Smooth muscle cell (in vitro differentiated cells): ENCODE measurements around the gene SLC24A3. TPM values are rescaled to one million over a fixed set of nuclear protein-coding genes. Genes with fewer than 3 reads are reported as not detected.

Source experiments
- DNase-seq: peaks from one replicate; lab custom pipeline; 2025; ENCODE audit not compliant: unreplicated experiment; lab: John Stamatoyannopoulos, UW
- H2AFZ ChIP-seq: fragments of 200-600 bp; sonication (generic); 2 replicates; pipeline ENCODE4 v1.6.0; 2016; ENCODE audit warnings: antibody characterized with exemption, low read depth, mild to moderate bottlenecking
- H3F3A ChIP-seq: fragments of 200-600 bp; sonication (generic); 2 replicates; pipeline ENCODE4 v1.6.0; 2017; ENCODE audit warnings: antibody characterized with exemption, low read depth
- H3K27ac ChIP-seq: fragments of 200-600 bp; sonication (generic); 2 replicates; pipeline ENCODE4 v1.5.1; 2016; ENCODE audit warnings: low read depth, mild to moderate bottlenecking
- H3K27me3 ChIP-seq: fragments of 200-600 bp; sonication (generic); 2 replicates; pipeline ENCODE4 v1.6.1; 2016; ENCODE audit warnings: low read depth, mild to moderate bottlenecking
- H3K36me3 ChIP-seq: fragments of 200-600 bp; sonication (generic); 2 replicates; pipeline ENCODE4 v1.5.1; 2016; ENCODE audit warnings: low read depth
- H3K4me1 ChIP-seq: fragments of 200-600 bp; sonication (generic); 2 replicates; pipeline ENCODE4 v1.5.1; 2016; ENCODE audit warnings: low read depth
- H3K4me2 ChIP-seq: fragments of 200-600 bp; sonication (generic); 2 replicates; pipeline ENCODE4 v1.6.0; 2016; ENCODE audit warnings: mild to moderate bottlenecking
- H3K4me3 ChIP-seq: fragments of 200-600 bp; sonication (generic); 2 replicates; pipeline ENCODE4 v1.5.1; 2016; ENCODE audit warnings: mild to moderate bottlenecking
- H3K79me2 ChIP-seq: fragments of 200-600 bp; sonication (generic); 2 replicates; pipeline ENCODE4 v1.6.0; 2016; ENCODE audit warnings: low read depth, mild to moderate bottlenecking
- H3K9ac ChIP-seq: fragments of 200-600 bp; sonication (generic); 2 replicates; pipeline ENCODE4 v1.6.0; 2016; ENCODE audit warnings: low read depth
- H3K9me3 ChIP-seq: fragments of 200-600 bp; sonication (generic); replicated peaks from 2 replicates; pipeline ENCODE4 v1.5.1; 2016; ENCODE audit warnings: low read depth
- H4K20me1 ChIP-seq: fragments of 200-600 bp; sonication (generic); 2 replicates; pipeline ENCODE4 v1.6.0; 2016; ENCODE audit warnings: low read depth
- CTCF ChIP-seq: fragments of 200-600 bp; sonication (generic); IDR thresholded peaks from 2 replicates; pipeline ENCODE4 v1.5.1; 2017; ENCODE audit warnings: borderline replicate concordance, mild to moderate bottlenecking, antibody characterized with exemption; ENCODE audit not compliant: insufficient read depth, poor library complexity, severe bottlenecking
- WGBS: methylation state at CpG from one replicate; pipeline ENCODE4 v1.1.7; 2016; ENCODE audit warnings: low lambda C conversion rate; 5-methylcytosine and 5-hydroxymethylcytosine counted together
- polyA plus RNA-seq: library from polyadenylated mRNA; unstranded; fragments of >200 nt; fragmentation: Nextera tagmentation; extraction: Ambion mirVana; gene quantifications from 2 replicates; pipeline ENCODE4 v1.2.1, GENCODE V29; 2016
- total RNA-seq: library from RNA; depleted of rRNA; stranded (reverse); fragments of >200 nt; gene quantifications from 2 replicates; pipeline ENCODE4 v1.2.3, GENCODE V29; 2014

Gene SLC24A3
- total and polyA plus RNA-seq, 2 experiments from 2014 or later, result 2.5 to 3.2 TPM

- H3K36me3 ChIP-seq, result no peaks in the 10 kb centered on the region
- H3K9ac ChIP-seq, result no peak overlapping the region
- H3K27ac ChIP-seq, result no peak overlapping the region
- DNase-seq, result no peak
- TF ChIP-seq CTCF, result no peak
- H2AFZ ChIP-seq, result no peak overlapping the region
- peaks cover 7% of the 10 kb centered on the region for H3K4me1 ChIP-seq
- H3K4me2 ChIP-seq, result no peak overlapping the region
- no peaks in the 10 kb centered on the region for H3K79me2 ChIP-seq
- no peaks in the 10 kb centered on the region for H4K20me1 ChIP-seq
- H3F3A ChIP-seq, result no peaks in the 10 kb centered on the region
- H3K9me3 ChIP-seq, result peaks cover 3% of the 10 kb centered on the region
- WGBS, result 94% methylated on average over 4 of the region's 4 CpGs
- no peaks in the 10 kb centered on the region for H3K27me3 ChIP-seq
- no peak overlapping the region for H3K4me3 ChIP-seq
Observed at GRCh38 chr20:19446246-19446645, 233.8 kb downstream of the SLC24A3 start.

GRCh38 chr20:19448632-19449031, 236.2 kb downstream of the SLC24A3 start:
- TF ChIP-seq CTCF, result no peak
- H3K79me2 ChIP-seq, result no peaks in the 10 kb centered on the region
- H4K20me1 ChIP-seq, result no peaks in the 10 kb centered on the region
- H3K9me3 ChIP-seq, result peaks cover under 1% of the 10 kb centered on the region
- H3K4me3 ChIP-seq, result no peak overlapping the region
- no peak overlapping the region for H3K27ac ChIP-seq
- H3K4me1 ChIP-seq, result peaks cover 15% of the 10 kb centered on the region
- no peaks in the 10 kb centered on the region for H3K27me3 ChIP-seq
- no peaks in the 10 kb centered on the region for H3K36me3 ChIP-seq
- H3K9ac ChIP-seq, result no peak overlapping the region
- H3K4me2 ChIP-seq, result peak overlapping the region; percentile 49
- H3F3A ChIP-seq, result peaks cover 10% of the 10 kb centered on the region
- no peak overlapping the region for H2AFZ ChIP-seq
- DNase-seq, result no peak
- WGBS, result 97% methylated on average over 1 of the region's 1 CpG

- Histone ChIP-seq H3K79me2 (no peaks in the 10 kb centered on the region), H3K4me2 (peak overlapping the region; percentile 49), H2AFZ (no peak overlapping the region), H3K4me1 (peaks cover 19% of the 10 kb centered on the region), H3K4me3 (no peak overlapping the region), H4K20me1 (no peaks in the 10 kb centered on the region), H3K36me3 (no peaks in the 10 kb centered on the region), H3K27me3 (no peaks in the 10 kb centered on the region), H3F3A (peaks cover 10% of the 10 kb centered on the region), H3K9ac (no peak overlapping the region), H3K27ac (no peak overlapping the region), H3K9me3 (no peaks in the 10 kb centered on the region)
- TF ChIP-seq CTCF, result no peak
- 43% methylated on average over 8 of the region's 8 CpGs for WGBS
- DNase-seq, result no peak
Observed at GRCh38 chr20:19449051-19449450, 236.6 kb downstream of the SLC24A3 start.

GRCh38 chr20:19451231-19451922, 238.9 kb downstream of the SLC24A3 start:
- peak overlapping the region; percentile 46 for H3K27ac ChIP-seq
- peaks cover 21% of the 10 kb centered on the region for H3K4me1 ChIP-seq
- 64% methylated on average over 8 of the region's 8 CpGs for WGBS
- H3K9me3 ChIP-seq, result no peaks in the 10 kb centered on the region
- H3K27me3 ChIP-seq, result no peaks in the 10 kb centered on the region
- no peak overlapping the region for H3K4me3 ChIP-seq
- no peak for TF ChIP-seq CTCF
- DNase-seq, result no peak
- H4K20me1 ChIP-seq, result no peaks in the 10 kb centered on the region
- H3K4me2 ChIP-seq, result peak overlapping the region; percentile 52
- no peaks in the 10 kb centered on the region for H3K36me3 ChIP-seq
- H2AFZ ChIP-seq, result no peak overlapping the region
- H3K9ac ChIP-seq, result no peak overlapping the region
- no peaks in the 10 kb centered on the region for H3K79me2 ChIP-seq
- H3F3A ChIP-seq, result peaks cover 10% of the 10 kb centered on the region
